ENCODE measurements around the gene ANO2. TPM values are rescaled to one million over a fixed set of nuclear protein-coding genes. Genes with fewer than 3 reads are reported as not detected.

The ANO2 gene
- total RNA-seq, 6 experiments from 2014 or later: 0.15 to 0.51 (median 0.25) TPM; not detected in 3

GRCh38 chr12:5948696-5949095 is 3.6 kb upstream of the ANO2 start:
- Mint-ChIP-seq H3K4me3 (no peak overlapping the region), H3K4me1 (ENCODE audit: low read depth) (peaks cover 5% of the 10 kb centered on the region; the same call in 1 of the 2 replicates), H3K27me3 (ENCODE audit: insufficient read depth) (peaks cover 63% of the 10 kb centered on the region), H3K27ac (no peak overlapping the region), H3K36me3 (ENCODE audit: low read depth) (no peaks in the 10 kb centered on the region), H3K9me3 (no peaks in the 10 kb centered on the region)
- no peak for DNase-seq
- TF ChIP-seq CTCF (IDR thresholded peaks at IDR 0.05): no peak

GRCh38 chr12:5947006-5947405 is 1.9 kb upstream of the ANO2 start:
- Mint-ChIP-seq H3K4me3 (no peak overlapping the region), H3K36me3 (ENCODE audit: low read depth) (no peaks in the 10 kb centered on the region)

GRCh38 chr12:5946388-5946787 is 1.3 kb upstream of the ANO2 start:
- H3K4me3 Mint-ChIP-seq: no peak overlapping the region
- DNase-seq: no peak
- TF ChIP-seq CTCF (IDR thresholded peaks at IDR 0.05): no peak
- H3K36me3 Mint-ChIP-seq (ENCODE audit: low read depth): no peaks in the 10 kb centered on the region
- peaks cover 53% of the 10 kb centered on the region for H3K27me3 Mint-ChIP-seq (ENCODE audit: insufficient read depth)
- no peaks in the 10 kb centered on the region for H3K9me3 Mint-ChIP-seq
- H3K27ac Mint-ChIP-seq: no peak overlapping the region
- peaks cover 5% of the 10 kb centered on the region; the same call in 1 of the 2 replicates for H3K4me1 Mint-ChIP-seq (ENCODE audit: low read depth)

More at GRCh38 chr12:5947006-5947405, 1.9 kb upstream of the ANO2 start:
- Mint-ChIP-seq H3K4me1 (ENCODE audit: low read depth) (peaks cover 5% of the 10 kb centered on the region; the same call in 1 of the 2 replicates), H3K9me3 (no peaks in the 10 kb centered on the region), H3K27me3 (ENCODE audit: insufficient read depth) (peaks cover 57% of the 10 kb centered on the region), H3K27ac (no peak overlapping the region)
- no peak for TF ChIP-seq CTCF (IDR thresholded peaks at IDR 0.05)
- no peak for DNase-seq

GRCh38 chr12:5944688-5945070 is 380 bp downstream of the ANO2 start:
- Mint-ChIP-seq H3K4me3 (peak overlapping the region; percentile 56), H3K27me3 (ENCODE audit: insufficient read depth) (peaks cover 48% of the 10 kb centered on the region), H3K36me3 (ENCODE audit: low read depth) (no peaks in the 10 kb centered on the region)

GRCh38 chr12:5944053-5944452 is 1.0 kb downstream of the ANO2 start:
- no peak overlapping the region for H3K4me3 Mint-ChIP-seq
- H3K9me3 Mint-ChIP-seq: no peaks in the 10 kb centered on the region
- no peak overlapping the region for H3K27ac Mint-ChIP-seq
- DNase-seq: no peak
- peaks cover 5% of the 10 kb centered on the region; the same call in 1 of the 2 replicates for H3K4me1 Mint-ChIP-seq (ENCODE audit: low read depth)
- no peak for TF ChIP-seq CTCF (IDR thresholded peaks at IDR 0.05)
- H3K36me3 Mint-ChIP-seq (ENCODE audit: low read depth): no peaks in the 10 kb centered on the region
- H3K27me3 Mint-ChIP-seq (ENCODE audit: insufficient read depth): peaks cover 46% of the 10 kb centered on the region

More at GRCh38 chr12:5944688-5945070, 380 bp downstream of the ANO2 start:
- H3K9me3 Mint-ChIP-seq: no peaks in the 10 kb centered on the region
- TF ChIP-seq CTCF (IDR thresholded peaks at IDR 0.05): no peak
- DNase-seq: no peak
- no peak overlapping the region for H3K27ac Mint-ChIP-seq
- H3K4me1 Mint-ChIP-seq (ENCODE audit: low read depth): peaks cover 5% of the 10 kb centered on the region; the same call in 1 of the 2 replicates

- Mint-ChIP-seq H3K4me3 (no peak overlapping the region), H3K9me3 (no peaks in the 10 kb centered on the region), H3K27me3 (ENCODE audit: insufficient read depth) (peaks cover 36% of the 10 kb centered on the region), H3K36me3 (ENCODE audit: low read depth) (no peaks in the 10 kb centered on the region), H3K4me1 (ENCODE audit: low read depth) (peaks cover 5% of the 10 kb centered on the region; the same call in 1 of the 2 replicates), H3K27ac (no peak overlapping the region)
- no peak for DNase-seq
- no peak for TF ChIP-seq CTCF (IDR thresholded peaks at IDR 0.05)
These were observed 3.2 kb downstream of the ANO2 start for GRCh38 chr12:5941907-5942306.

All from HFFc6 (cell line).